ENCODE results near the gene GPR61.

GPR61 gene, protein sequence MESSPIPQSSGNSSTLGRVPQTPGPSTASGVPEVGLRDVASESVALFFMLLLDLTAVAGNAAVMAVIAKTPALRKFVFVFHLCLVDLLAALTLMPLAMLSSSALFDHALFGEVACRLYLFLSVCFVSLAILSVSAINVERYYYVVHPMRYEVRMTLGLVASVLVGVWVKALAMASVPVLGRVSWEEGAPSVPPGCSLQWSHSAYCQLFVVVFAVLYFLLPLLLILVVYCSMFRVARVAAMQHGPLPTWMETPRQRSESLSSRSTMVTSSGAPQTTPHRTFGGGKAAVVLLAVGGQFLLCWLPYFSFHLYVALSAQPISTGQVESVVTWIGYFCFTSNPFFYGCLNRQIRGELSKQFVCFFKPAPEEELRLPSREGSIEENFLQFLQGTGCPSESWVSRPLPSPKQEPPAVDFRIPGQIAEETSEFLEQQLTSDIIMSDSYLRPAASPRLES

DNA sequence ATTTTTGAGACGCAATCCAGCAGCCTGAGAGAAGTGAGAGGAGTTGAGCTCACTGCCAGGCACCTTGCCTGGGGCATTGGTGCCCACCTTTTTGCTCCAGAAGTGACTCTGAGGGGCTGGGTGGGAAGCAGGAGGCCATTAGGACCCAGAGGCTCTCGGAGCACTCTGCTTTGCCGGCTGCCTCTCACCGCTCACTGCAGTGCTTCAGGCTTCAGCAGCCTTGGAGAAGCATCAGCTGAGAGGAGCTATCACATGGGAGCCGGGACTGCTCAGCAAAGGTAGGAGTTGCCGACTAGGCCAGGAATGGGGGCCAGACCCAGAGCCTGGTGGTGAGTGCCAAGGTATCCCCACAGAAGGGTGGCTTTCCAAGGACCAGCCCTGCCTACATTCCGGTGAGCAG is at the start of gene GPR61:
Gene GPR61 (plus strand): TSS at position 197 of the 400 bp plus-strand sequence. CDS start 3,151 bp downstream, outside the sequence.
- DNase-seq (ENCODE audit: low read depth): no peak

- DNase-seq (ENCODE audit: low read depth): peak; percentile 63
These were observed 49.4 kb upstream of the GPR61 start for GRCh38 chr1:109490029-109490933.

DNA sequence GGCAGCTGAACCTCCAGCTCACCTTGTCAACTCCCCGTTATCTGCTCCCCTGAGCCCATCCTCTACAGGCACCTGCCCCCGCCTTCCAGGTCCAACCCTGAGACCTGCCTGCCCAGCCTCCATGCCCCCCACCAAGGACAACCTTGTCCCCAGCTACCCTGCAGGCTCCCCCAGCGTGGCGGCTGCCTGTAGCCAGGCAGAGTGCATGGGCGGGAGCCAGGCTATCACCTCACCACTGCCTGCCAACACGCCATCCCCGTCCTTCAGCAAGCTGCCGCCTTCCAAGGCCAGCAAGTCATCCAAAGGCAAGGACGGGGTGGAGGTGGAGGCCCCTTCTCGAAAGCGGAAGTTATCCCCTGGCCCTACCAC is 48.8 kb upstream of the GPR61 start:
- DNase-seq (ENCODE audit: low read depth): no peak

GRCh38 chr1:109491372-109491771 is 48.3 kb upstream of the GPR61 start:
- DNase-seq (ENCODE audit: low read depth): no peak

DNA sequence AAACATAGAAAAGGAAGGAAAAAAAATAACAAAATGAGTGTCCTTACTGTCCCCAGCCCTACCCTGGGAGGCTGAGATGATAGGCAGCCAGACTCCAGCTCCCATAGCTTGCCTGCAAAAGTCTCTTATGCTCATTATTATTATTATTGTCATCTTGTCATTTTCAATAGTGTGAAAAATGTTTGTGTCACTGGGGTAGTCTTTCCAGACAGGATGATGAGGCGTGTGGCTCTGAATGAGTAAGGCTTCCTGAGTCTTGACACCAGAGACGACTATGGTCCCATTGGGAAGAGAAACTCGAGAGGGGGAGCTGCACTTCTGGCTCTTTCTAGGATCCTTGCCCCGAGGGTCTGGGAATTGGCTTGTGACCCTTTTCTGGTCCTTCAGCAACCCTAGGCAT is 46.9 kb upstream of the GPR61 start:
- DNase-seq (ENCODE audit: low read depth): no peak

DNA sequence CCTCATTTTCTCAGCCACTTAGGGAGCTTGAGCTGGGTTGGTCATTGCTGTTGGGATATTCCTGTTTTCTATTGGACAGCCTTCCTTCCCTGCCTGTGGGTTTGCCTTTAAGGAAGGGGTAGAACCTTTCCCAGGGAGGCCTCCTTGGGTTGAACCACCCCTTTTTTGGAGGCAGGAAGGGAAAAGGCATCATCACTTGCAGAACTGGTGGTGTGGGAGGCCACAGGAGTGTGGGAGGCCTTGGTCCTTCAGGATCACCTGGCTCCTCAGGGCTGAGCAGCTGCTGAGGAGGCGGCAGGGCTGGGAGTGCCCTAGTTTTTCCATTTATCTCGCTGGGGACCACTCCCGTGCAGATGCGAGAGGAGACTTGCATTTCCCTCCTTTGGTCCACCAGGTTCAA is 46.4 kb upstream of the GPR61 start:
- DNase-seq (ENCODE audit: low read depth): no peak

DNA sequence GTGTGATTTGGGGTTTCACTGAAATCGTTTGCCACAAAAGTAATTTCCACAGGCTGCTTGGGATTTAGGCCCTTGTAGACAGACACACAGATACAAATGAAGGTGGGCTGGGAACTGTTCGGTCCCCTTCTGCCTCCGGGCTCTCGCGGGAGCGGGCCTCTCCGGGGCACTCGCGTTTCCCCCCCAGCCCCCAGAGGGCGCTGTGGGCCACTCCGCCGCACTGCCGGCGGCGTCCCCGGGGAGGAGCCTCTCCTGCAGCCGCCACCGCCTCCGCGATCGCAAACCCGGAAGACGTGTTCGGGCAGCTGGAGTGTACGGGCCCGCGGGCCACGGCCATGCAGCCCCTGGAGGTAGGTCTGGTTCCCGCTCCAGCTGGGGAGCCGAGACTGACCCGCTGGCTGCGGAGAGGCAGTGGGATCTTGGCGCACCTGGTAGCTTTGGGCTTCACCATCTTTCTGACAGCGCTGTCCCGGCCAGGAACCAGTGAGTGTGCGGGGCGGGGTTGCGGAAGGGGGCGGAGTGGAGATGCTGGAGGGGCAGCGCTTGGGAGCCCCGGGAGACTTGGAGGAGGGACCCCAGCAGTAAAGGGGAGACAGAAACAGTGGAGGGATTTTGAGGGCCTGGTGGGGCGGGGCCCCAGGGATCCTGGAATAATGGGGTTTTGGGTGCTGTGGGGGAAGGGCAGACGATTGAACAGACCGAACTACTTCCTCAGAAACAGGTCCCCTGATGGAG is 45.7 kb upstream of the GPR61 start, which contains the start of gene CYB561D1:
Gene CYB561D1 (plus strand): TSS at position 290 of the 735 bp plus-strand sequence. CDS start 46 bp downstream, at position 336.
- peak; percentile 63 for DNase-seq (ENCODE audit: low read depth)

DNA sequence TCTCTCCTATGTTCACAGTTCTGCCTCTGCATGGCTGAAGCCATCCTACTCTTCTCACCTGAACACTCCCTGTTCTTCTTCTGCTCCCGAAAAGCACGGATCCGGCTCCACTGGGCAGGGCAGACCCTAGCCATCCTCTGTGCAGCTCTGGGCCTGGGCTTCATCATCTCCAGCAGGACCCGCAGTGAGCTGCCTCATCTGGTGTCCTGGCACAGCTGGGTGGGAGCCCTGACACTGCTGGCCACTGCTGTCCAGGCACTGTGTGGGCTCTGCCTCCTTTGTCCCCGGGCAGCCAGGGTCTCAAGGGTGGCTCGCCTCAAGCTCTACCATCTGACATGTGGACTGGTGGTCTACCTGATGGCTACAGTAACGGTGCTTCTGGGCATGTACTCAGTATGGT is 43.9 kb upstream of the GPR61 start:
- DNase-seq (ENCODE audit: low read depth): no peak

- DNase-seq (ENCODE audit: low read depth): no peak
These were observed 42.1 kb upstream of the GPR61 start for GRCh38 chr1:109497449-109498160.

- DNase-seq (ENCODE audit: low read depth): no peak
These were observed 41.4 kb upstream of the GPR61 start for GRCh38 chr1:109498161-109498801.

GRCh38 chr1:109499081-109499480 is 40.6 kb upstream of the GPR61 start:
- no peak for DNase-seq (ENCODE audit: low read depth)

GRCh38 chr1:109499661-109500536 is 39.8 kb upstream of the GPR61 start:
- DNase-seq (ENCODE audit: low read depth): peak; percentile 56

DNA sequence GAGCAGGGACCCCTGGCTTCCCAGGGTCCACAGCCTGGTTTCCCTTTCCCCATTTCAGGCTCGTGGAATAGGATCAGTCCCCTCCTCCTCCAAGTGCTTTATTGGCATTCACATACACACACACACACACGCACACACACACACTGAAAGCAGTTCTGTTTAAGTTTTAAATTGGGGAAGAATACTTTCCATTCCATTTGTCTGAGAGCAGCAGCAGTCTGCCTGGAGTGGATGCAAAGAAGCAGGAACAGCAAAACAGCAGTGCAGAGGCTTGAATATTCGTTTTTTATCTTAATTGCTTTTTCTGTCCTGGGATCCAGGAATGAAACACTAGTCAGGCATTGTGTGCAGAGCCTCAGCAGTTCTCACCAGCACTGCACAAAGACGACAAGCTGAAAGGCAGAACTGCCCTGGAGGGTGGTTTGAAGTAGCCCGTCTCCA is 38.7 kb upstream of the GPR61 start:
- no peak for DNase-seq (ENCODE audit: low read depth)

GRCh38 chr1:109501644-109502363 is 37.9 kb upstream of the GPR61 start:
- DNase-seq (ENCODE audit: low read depth): no peak

- peak; percentile 47 for DNase-seq (ENCODE audit: low read depth)
These were observed 37.3 kb upstream of the GPR61 start for GRCh38 chr1:109502364-109502851.

DNA sequence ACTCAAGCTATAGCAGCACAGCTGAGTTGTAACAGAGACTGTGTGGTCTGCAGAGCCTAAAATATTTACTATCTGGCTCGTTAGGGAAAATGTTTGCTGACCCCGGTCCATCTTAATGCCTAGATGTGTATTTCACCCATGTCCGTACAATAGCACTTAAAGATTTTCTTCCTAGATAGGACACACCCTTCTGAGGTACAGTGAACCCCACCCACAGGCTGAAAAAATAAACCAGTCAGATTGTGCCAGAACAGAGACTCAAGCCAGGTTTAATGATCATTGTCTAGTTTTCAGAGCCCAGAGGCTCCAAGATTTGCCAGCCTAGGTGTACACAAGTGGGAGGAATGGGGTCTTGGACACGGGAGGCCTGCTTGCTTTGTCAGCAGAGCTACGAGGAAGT is 35.7 kb upstream of the GPR61 start:
- DNase-seq (ENCODE audit: low read depth): no peak

DNA sequence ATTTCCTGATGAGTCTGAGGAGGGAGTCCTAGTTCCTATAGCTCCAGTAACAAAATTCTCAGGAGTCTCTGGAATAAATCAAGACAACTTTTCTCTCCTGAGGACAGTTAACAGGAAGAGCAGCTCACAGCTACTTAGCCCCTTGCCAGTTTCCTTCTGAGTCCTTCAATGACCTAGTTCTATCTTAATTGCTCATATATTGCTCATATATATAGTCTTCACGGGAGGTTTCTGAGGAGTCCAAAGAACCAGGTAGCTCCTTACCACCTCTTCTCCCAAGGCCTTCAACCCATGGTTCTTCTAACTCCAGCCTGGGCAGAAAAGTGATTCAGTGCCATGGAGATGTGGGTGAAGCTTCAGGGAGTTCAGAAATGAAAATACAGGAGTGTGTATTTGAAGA is 34.7 kb upstream of the GPR61 start:
- no peak for DNase-seq (ENCODE audit: low read depth)

DNA sequence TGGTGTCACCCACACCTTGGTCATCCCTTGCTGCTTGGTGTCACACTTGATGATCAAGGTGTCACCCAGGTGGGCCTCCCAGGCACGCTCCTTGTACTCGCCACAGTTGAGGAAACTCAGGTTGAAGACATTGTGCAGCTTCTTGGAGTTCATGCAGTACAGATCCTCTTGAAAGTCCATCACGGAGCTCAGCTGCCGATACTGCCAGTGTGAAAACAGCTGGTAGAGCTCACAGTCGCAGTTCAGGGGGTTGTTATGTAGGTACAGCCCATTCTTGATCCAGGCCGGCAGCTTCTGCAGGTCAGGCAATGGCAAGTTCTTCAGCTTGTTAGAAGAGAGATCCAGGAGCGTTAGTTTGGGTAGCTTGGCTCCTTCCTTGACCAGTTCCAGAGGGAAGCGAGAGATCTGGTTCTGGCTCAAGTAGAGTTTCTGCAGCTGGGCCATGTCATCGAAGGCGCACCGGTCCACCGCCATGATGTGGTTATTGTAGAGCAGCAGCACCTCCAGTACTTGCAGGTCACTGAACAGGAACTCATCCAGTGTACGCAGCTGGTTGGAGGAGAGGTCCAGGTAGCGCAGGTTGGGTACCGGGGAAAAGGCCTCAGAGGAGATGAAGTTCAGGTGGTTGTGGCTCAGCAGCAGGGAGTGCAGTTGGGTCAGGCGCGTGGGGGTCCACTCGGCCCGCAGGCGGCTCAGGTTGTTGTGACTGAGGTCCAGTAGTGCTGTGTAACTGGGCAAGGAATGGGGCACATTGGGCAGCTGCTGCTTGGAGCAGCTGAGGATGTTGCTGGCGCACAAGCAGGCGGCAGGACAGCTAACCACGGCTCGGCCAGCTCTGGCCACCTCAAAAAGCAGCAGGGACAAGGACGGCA is 31.4 kb upstream of the GPR61 start:
- no peak for DNase-seq (ENCODE audit: low read depth)

Data from CMK (cell line).